Caco-2 (cell line): ENCODE results near the gene CXCL13. TPM values are rescaled to one million over a fixed set of nuclear protein-coding genes. Genes with fewer than 3 reads are reported as not detected.

Experiments
- BruUV-seq: library from RNA; stranded (reverse); fragments of 400-500 nt; replicated peaks from 2 replicates; lab custom pipeline; 2021; lab: Mats Ljungman, UMichigan
- CTCF ChIA-PET: fragments of 300-600 bp; sonication (Branson Sonifier 250); formaldehyde crosslinking; loops from one replicate; lab custom pipeline; 2022; ENCODE audit warnings: antibody characterized with exemption; lab: Charles Lee
- POLR2A ChIA-PET: fragments of 300-600 bp; sonication (Branson Sonifier 250); formaldehyde crosslinking; loops from one replicate; lab custom pipeline; 2022; ENCODE audit warnings: antibody characterized with exemption; lab: Charles Lee
- DNase-seq, 2 experiments: peaks; one replicate each; pipeline versions ENCODE4 v3.0.0 to v3.0.0-alpha.2; 2020 to 2022
- H3K27me3 ChIP-seq: replicated peaks from 2 replicates; pipeline ENCODE4 v1.6.0; 2011; ENCODE audit warnings: low read length; ENCODE audit not compliant: control insufficient read depth, insufficient read depth
- H3K36me3 ChIP-seq: 2 replicates; pipeline ENCODE4 v1.5.1; 2011; ENCODE audit warnings: low read length; ENCODE audit not compliant: control insufficient read depth, insufficient read depth
- H3K4me1 ChIP-seq: fragments of 250-450 bp; sonication (Bioruptor Pico); 2 replicates; pipeline ENCODE4 v1.5.1; 2020; ENCODE audit warnings: mild to moderate bottlenecking
- H3K4me3 ChIP-seq: 2 replicates; pipeline ENCODE4 v1.5.1; 2011; ENCODE audit warnings: low read depth, mild to moderate bottlenecking, control low read depth, low read length
- H3K9me3 ChIP-seq: fragments of 250-450 bp; sonication (Bioruptor Pico); 2 replicates; pipeline ENCODE4 v1.5.1; 2020; ENCODE audit warnings: mild to moderate bottlenecking, moderate library complexity
- H3K27ac Mint-ChIP-seq: one replicate; pipeline ENCODE4 v1.8.0; 2022; ENCODE audit warnings: mixed read lengths; ENCODE audit not compliant: unreplicated experiment
- H3K27me3 Mint-ChIP-seq: one replicate; pipeline ENCODE4 v1.8.0; 2022; ENCODE audit warnings: mixed read lengths; ENCODE audit not compliant: insufficient read depth, unreplicated experiment
- H3K36me3 Mint-ChIP-seq: one replicate; pipeline ENCODE4 v1.8.0; 2022; ENCODE audit warnings: mild to moderate bottlenecking, mixed read lengths; ENCODE audit not compliant: insufficient read depth, unreplicated experiment
- H3K4me1 Mint-ChIP-seq: one replicate; pipeline ENCODE4 v1.8.0; 2022; ENCODE audit warnings: low read depth, mixed read lengths; ENCODE audit not compliant: unreplicated experiment
- H3K4me3 Mint-ChIP-seq: one replicate; pipeline ENCODE4 v1.8.0; 2022; ENCODE audit warnings: mild to moderate bottlenecking, moderate library complexity, mixed read lengths; ENCODE audit not compliant: unreplicated experiment
- H3K9me3 Mint-ChIP-seq: one replicate; pipeline ENCODE4 v1.8.0; 2022; ENCODE audit warnings: mixed read lengths; ENCODE audit not compliant: unreplicated experiment
- CTCF ChIP-seq, 2 experiments: fragments of 200-600 bp in 1 of 2; IDR thresholded peaks; 1 replicate in 1 of 2; 2 replicates in 1 of 2; pipeline versions ENCODE4 v1.5.1 to v1.8.0; 2011 to 2022; ENCODE audit warnings: antibody characterized with exemption in 1 of 2, control low read depth in 1 of 2, inconsistent platforms in 1 of 2, low read depth in 1 of 2, low read length in 1 of 2, mild to moderate bottlenecking in 1 of 2, moderate library complexity in 1 of 2; ENCODE audit not compliant: insufficient read depth in 1 of 2, severe bottlenecking in 1 of 2, unreplicated experiment in 1 of 2
- intact Hi-C: fragments of 100-400 bp; cut with micrococcal nuclease; formaldehyde crosslinking; loops from one replicate; pipeline ENCODE4 v1.10.0; 2022; ENCODE audit not compliant: unreplicated experiment
- total RNA-seq: library from RNA; stranded (reverse); gene quantifications from 2 replicates; pipeline ENCODE4 v1.2.3, GENCODE V29; 2022

The CXCL13 gene
- total RNA-seq, 1 experiment from 2014 or later, result not detected

GRCh38 chr4:77576351-77576750 lies 29.3 kb upstream of the CXCL13 start:
- H3K27me3 ChIP-seq, result no peaks in the 10 kb centered on the region
- no peaks in the 10 kb centered on the region for H3K36me3 ChIP-seq
- H3K9me3 ChIP-seq, result no peaks in the 10 kb centered on the region
- no peak for DNase-seq
- no peaks in the 10 kb centered on the region for H3K27me3 Mint-ChIP-seq
- POLR2A ChIA-PET, result no interaction called here
- no peak overlapping the region for H3K4me3 Mint-ChIP-seq
- intact Hi-C loops, result no loop called here
- H3K36me3 Mint-ChIP-seq, result no peaks in the 10 kb centered on the region
- no peaks in the 10 kb centered on the region for H3K4me1 ChIP-seq
- H3K4me3 ChIP-seq, result no peak overlapping the region
- peaks cover 9% of the 10 kb centered on the region for H3K9me3 Mint-ChIP-seq
- CTCF ChIA-PET, result no interaction called here
- no peak for TF ChIP-seq CTCF (IDR thresholded peaks at IDR 0.05; ENCODE audit: insufficient read depth in 1 of 2, low read depth in 1 of 2, low read length in 1 of 2, severe bottlenecking in 1 of 2, unreplicated experiment in 1 of 2)
- BruUV-seq, result no TSS peak
- no peak overlapping the region for H3K27ac Mint-ChIP-seq
- no peaks in the 10 kb centered on the region for H3K4me1 Mint-ChIP-seq

- no peaks in the 10 kb centered on the region for H3K4me1 ChIP-seq
- Mint-ChIP-seq H3K27me3 (peaks cover 3% of the 10 kb centered on the region), H3K9me3 (peaks cover under 1% of the 10 kb centered on the region), H3K27ac (no peak overlapping the region), H3K4me3 (no peak overlapping the region), H3K4me1 (no peaks in the 10 kb centered on the region), H3K36me3 (no peaks in the 10 kb centered on the region)
- ChIA-PET CTCF (interaction anchor here (1.3 kb wide), 1 partner anchor 23 kb away, joined by 6 read pairs; no protein-coding TSS in a partner anchor), POLR2A (no interaction called here)
- no peak overlapping the region for H3K4me3 ChIP-seq
- DNase-seq, result no peak
- intact Hi-C loops, result no loop called here
- no peaks in the 10 kb centered on the region for H3K27me3 ChIP-seq
- BruUV-seq, result no TSS peak
- no peaks in the 10 kb centered on the region for H3K36me3 ChIP-seq
- no peak for TF ChIP-seq CTCF (IDR thresholded peaks at IDR 0.05; ENCODE audit: insufficient read depth in 1 of 2, low read depth in 1 of 2, low read length in 1 of 2, severe bottlenecking in 1 of 2, unreplicated experiment in 1 of 2)
- H3K9me3 ChIP-seq, result no peaks in the 10 kb centered on the region
Observed at GRCh38 chr4:77578145-77578544, 27.5 kb upstream of the CXCL13 start.

GRCh38 chr4:77579406-77580076 lies 26.1 kb upstream of the CXCL13 start:
- intact Hi-C loops, result no loop called here
- Mint-ChIP-seq H3K9me3 (no peaks in the 10 kb centered on the region), H3K4me3 (no peak overlapping the region), H3K27ac (no peak overlapping the region), H3K36me3 (no peaks in the 10 kb centered on the region), H3K27me3 (peaks cover 6% of the 10 kb centered on the region), H3K4me1 (no peaks in the 10 kb centered on the region)
- Histone ChIP-seq H3K36me3 (no peaks in the 10 kb centered on the region), H3K27me3 (no peaks in the 10 kb centered on the region), H3K4me1 (no peaks in the 10 kb centered on the region), H3K9me3 (no peaks in the 10 kb centered on the region), H3K4me3 (no peak overlapping the region)
- ChIA-PET POLR2A (no interaction called here), CTCF (no interaction called here)
- no TSS peak for BruUV-seq
- no peak for DNase-seq
- TF ChIP-seq CTCF (IDR thresholded peaks at IDR 0.05; ENCODE audit: insufficient read depth in 1 of 2, low read depth in 1 of 2, low read length in 1 of 2, severe bottlenecking in 1 of 2, unreplicated experiment in 1 of 2), result no peak
